ENCODE measurements around the gene EXOC3L1. TPM values are rescaled to one million over a fixed set of nuclear protein-coding genes. Genes with fewer than 3 reads are reported as not detected.

Gene EXOC3L1
- total and polyA plus RNA-seq, 2 of the 13 experiments (the other 11 are each of a cell fraction or from before 2014, with no cell fraction given): 0.12 TPM; not detected in 1

GRCh38 chr16:67170168-67170948, 19.6 kb downstream of the EXOC3L1 start, which contains the start of gene NOL3 (continued):
- TF ChIP-seq, protein P1, sequence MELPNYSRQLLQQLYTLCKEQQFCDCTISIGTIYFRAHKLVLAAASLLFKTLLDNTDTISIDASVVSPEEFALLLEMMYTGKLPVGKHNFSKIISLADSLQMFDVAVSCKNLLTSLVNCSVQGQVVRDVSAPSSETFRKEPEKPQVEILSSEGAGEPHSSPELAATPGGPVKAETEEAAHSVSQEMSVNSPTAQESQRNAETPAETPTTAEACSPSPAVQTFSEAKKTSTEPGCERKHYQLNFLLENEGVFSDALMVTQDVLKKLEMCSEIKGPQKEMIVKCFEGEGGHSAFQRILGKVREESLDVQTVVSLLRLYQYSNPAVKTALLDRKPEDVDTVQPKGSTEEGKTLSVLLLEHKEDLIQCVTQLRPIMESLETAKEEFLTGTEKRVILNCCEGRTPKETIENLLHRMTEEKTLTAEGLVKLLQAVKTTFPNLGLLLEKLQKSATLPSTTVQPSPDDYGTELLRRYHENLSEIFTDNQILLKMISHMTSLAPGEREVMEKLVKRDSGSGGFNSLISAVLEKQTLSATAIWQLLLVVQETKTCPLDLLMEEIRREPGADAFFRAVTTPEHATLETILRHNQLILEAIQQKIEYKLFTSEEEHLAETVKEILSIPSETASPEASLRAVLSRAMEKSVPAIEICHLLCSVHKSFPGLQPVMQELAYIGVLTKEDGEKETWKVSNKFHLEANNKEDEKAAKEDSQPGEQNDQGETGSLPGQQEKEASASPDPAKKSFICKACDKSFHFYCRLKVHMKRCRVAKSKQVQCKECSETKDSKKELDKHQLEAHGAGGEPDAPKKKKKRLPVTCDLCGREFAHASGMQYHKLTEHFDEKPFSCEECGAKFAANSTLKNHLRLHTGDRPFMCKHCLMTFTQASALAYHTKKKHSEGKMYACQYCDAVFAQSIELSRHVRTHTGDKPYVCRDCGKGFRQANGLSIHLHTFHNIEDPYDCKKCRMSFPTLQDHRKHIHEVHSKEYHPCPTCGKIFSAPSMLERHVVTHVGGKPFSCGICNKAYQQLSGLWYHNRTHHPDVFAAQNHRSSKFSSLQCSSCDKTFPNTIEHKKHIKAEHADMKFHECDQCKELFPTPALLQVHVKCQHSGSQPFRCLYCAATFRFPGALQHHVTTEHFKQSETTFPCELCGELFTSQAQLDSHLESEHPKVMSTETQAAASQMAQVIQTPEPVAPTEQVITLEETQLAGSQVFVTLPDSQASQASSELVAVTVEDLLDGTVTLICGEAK (IDR thresholded peaks at IDR 0.05): no peak
- TF ChIP-seq, protein P1 (CRISPR knock-in tag; IDR thresholded peaks at IDR 0.05): no peak
- TF ChIP-seq TOE1 (CRISPR knock-in tag; IDR thresholded peaks at IDR 0.05) (no peak), ETV6 (CRISPR knock-in tag; conservative IDR thresholded peaks at IDR 0.05) (no peak), ZNF619 (CRISPR knock-in tag; IDR thresholded peaks at IDR 0.05) (peak; percentile 21; the same call in 1 of the 2 replicates), U2AF1 (optimal IDR thresholded peaks at IDR 0.05; ENCODE audit: low read depth, low read length) (no peak), RNF2 (conservative IDR thresholded peaks at IDR 0.05; ENCODE audit: low read depth) (no peak), ZNF549 (CRISPR knock-in tag; IDR thresholded peaks at IDR 0.05) (no peak), FLYWCH1 (CRISPR knock-in tag; IDR thresholded peaks at IDR 0.05) (no peak), ZNF550 (CRISPR knock-in tag; IDR thresholded peaks at IDR 0.05; ENCODE audit: borderline replicate concordance) (no peak; the same call in 1 of the 2 replicates), HDAC1 (CRISPR knock-in tag; IDR thresholded peaks at IDR 0.05) (peak; percentile 67), ZSCAN31 (CRISPR knock-in tag; IDR thresholded peaks at IDR 0.05; ENCODE audit: low read depth) (no peak; the same call in 1 of the 2 replicates), ZIK1 (CRISPR knock-in tag; IDR thresholded peaks at IDR 0.05; ENCODE audit: borderline replicate concordance, low read depth) (0 out of 2 replicates have a peak, but pooled peaks have one; percentile 10), RXRA (CRISPR knock-in tag; IDR thresholded peaks at IDR 0.05) (peak; percentile 13; the same call in 1 of the 2 replicates), MYNN (CRISPR knock-in tag; IDR thresholded peaks at IDR 0.05; ENCODE audit: low read depth) (no peak), ZNF761 (CRISPR knock-in tag; conservative IDR thresholded peaks at IDR 0.05) (no peak), BRD4 (CRISPR knock-in tag; IDR thresholded peaks at IDR 0.05) (0 out of 2 replicates have a peak, but pooled peaks have one; percentile 47), ZNF790 (CRISPR knock-in tag; IDR thresholded peaks at IDR 0.05; ENCODE audit: borderline replicate concordance) (no peak), REL (CRISPR knock-in tag; conservative IDR thresholded peaks at IDR 0.05) (no peak), ZSCAN25 (CRISPR knock-in tag; IDR thresholded peaks at IDR 0.05) (0 out of 2 replicates have a peak, but pooled peaks have one; percentile 29), ZBTB44 (CRISPR knock-in tag; IDR thresholded peaks at IDR 0.05) (peak; percentile 59; the same call in 1 of the 2 replicates)

Data from HepG2 (cell line).